GM12872 (cell line): ENCODE data around the gene NWD2.

Experiments used
- TF ChIP-seq, protein P1 (sequence below): IDR thresholded peaks from 3 replicates; pipeline ENCODE4 v1.5.1; 2011; ENCODE audit warnings: low read depth, mild to moderate bottlenecking, low read length, moderate library complexity; ENCODE audit not compliant: insufficient read depth

The NWD2 gene

GRCh38 chr4:37338972-37339371 is 94.4 kb downstream of the NWD2 start:
- TF ChIP-seq, protein P1, sequence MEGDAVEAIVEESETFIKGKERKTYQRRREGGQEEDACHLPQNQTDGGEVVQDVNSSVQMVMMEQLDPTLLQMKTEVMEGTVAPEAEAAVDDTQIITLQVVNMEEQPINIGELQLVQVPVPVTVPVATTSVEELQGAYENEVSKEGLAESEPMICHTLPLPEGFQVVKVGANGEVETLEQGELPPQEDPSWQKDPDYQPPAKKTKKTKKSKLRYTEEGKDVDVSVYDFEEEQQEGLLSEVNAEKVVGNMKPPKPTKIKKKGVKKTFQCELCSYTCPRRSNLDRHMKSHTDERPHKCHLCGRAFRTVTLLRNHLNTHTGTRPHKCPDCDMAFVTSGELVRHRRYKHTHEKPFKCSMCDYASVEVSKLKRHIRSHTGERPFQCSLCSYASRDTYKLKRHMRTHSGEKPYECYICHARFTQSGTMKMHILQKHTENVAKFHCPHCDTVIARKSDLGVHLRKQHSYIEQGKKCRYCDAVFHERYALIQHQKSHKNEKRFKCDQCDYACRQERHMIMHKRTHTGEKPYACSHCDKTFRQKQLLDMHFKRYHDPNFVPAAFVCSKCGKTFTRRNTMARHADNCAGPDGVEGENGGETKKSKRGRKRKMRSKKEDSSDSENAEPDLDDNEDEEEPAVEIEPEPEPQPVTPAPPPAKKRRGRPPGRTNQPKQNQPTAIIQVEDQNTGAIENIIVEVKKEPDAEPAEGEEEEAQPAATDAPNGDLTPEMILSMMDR = no peak

GRCh38 chr4:37358748-37359147 is 114.2 kb downstream of the NWD2 start:
- TF ChIP-seq, protein P1 = no peak

DNA sequence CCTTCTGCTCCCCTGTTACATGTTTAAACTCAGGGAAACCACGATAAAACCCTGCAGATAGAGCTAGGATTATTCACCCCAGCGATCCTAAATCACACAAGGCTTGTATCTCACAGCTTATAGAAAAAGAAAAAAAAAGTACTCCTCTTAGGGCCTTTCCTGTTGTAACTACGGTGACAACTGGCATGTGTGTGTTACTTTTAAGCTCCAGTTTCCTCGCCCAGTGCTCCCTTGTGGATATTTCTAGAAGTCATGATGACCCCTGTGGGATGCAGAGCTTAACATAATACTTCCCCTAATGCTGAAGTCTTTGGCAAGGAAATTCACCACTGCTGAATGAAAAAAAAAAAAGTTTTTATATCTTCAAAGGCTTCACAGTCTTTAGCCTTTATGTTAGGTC is 114.7 kb downstream of the NWD2 start:
- TF ChIP-seq, protein P1 = no peak

GRCh38 chr4:37365888-37366287 is 121.3 kb downstream of the NWD2 start:
- TF ChIP-seq, protein P1 = no peak

GRCh38 chr4:37367901-37368300 is 123.4 kb downstream of the NWD2 start:
- TF ChIP-seq, protein P1 = no peak

GRCh38 chr4:37370052-37370451 is 125.5 kb downstream of the NWD2 start:
- TF ChIP-seq, protein P1 = no peak

DNA sequence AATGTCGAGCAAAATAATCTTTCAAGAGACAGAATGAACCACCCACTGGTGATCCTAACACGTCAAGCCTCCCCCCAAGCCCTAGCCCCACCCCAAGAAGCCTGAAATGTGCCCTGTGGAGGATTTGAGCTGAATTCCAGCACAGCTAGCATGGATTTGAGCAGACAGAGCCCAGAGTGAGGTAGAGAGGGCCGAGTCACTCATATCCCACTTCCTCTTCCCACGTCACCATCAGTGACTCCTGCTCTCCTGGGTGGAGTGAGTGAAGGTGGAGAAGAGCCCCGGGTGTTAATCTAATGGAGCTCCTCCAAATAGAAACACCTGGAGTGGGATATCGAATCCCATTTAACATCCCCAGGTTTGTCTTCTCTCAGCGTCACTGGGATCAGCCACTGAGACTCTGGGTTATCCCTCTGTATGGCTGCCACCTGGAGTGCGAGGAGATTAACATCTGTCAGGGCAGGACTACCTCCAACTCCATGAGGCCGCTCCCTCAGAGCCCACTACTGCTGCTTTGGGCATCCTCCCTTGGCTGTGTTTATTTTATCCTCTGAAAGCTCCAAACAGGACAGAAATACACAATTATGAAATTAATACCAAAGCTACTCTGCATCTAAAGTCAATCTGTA is 136.6 kb downstream of the NWD2 start:
- TF ChIP-seq, protein P1 = no peak
